GM10266 (cell line): ENCODE results near the gene FLT3.

Experiments used
- DNase-seq: peaks from one replicate; pipeline ENCODE4 v3.0.0; 2012; ENCODE audit errors: extremely low spot score
- CTCF ChIP-seq: IDR thresholded peaks from 2 replicates; pipeline ENCODE4 v1.5.1; 2012; ENCODE audit warnings: mild to moderate bottlenecking, low read depth; ENCODE audit not compliant: control insufficient read depth, insufficient read depth; ENCODE audit errors: missing control alignments

Gene FLT3

GRCh38 chr13:27977476-27978300 lies 122.7 kb downstream of the FLT3 start:
- no peak for TF ChIP-seq CTCF
- no peak for DNase-seq

GRCh38 chr13:27976362-27977091 lies 123.8 kb downstream of the FLT3 start:
- TF ChIP-seq CTCF, result no peak
- DNase-seq, result no peak

- DNase-seq, result no peak
- TF ChIP-seq CTCF, result no peak
These were observed 124.6 kb downstream of the FLT3 start for GRCh38 chr13:27975564-27976361.

- DNase-seq, result no peak
- TF ChIP-seq CTCF, result no peak
These were observed 126.3 kb downstream of the FLT3 start for GRCh38 chr13:27973961-27974662.

GRCh38 chr13:27973291-27973690 lies 127.1 kb downstream of the FLT3 start:
- no peak for TF ChIP-seq CTCF
- no peak for DNase-seq

GRCh38 chr13:27972478-27972820 lies 127.9 kb downstream of the FLT3 start:
- DNase-seq, result no peak
- TF ChIP-seq CTCF, result no peak
